Skin epidermis (tissue), 12 donors: ENCODE results near the gene VILL.
"Not testable (repeated sequence)": the region's sequence is repeated elsewhere in the genome, so short reads cannot be mapped to it uniquely, and the experiment has no call there.

Experiments used
- H3K27ac ChIP-seq, 21 experiments: fragments of 200-600 bp; sonication (generic) in 11 of 21; one replicate each; pipeline ENCODE4 v1.5.0; 2020; ENCODE audit warnings: mild to moderate bottlenecking in 3 of 21, inconsistent platforms in 2 of 21, moderate library complexity in 2 of 21
- H3K4me3 ChIP-seq, 7 experiments: fragments of 200-600 bp; sonication (generic) in 2 of 7; one replicate each; pipeline ENCODE4 v1.5.0; 2020; ENCODE audit warnings: inconsistent platforms in 2 of 7, mild to moderate bottlenecking in 2 of 7, moderate library complexity in 1 of 7

VILL gene

DNA sequence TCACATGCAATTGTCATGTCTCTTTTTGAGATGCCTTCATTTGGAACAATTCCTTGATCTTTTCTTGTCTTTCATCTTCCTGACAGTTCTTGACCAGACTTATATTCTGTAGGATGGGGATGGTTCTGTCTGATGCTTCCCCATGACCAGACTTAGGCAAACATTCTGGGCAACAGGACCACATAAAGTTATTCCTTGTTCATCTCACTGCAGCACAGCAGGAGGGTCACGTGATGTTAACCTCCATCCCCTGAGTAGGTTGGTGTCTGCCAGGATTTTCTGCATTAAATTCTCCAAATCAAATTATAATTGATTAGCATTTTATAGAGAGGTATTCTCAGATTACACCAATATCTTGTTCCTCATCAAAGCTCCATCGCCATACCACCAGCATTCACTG lies 56.2 kb downstream of the VILL start:
- Histone ChIP-seq H3K4me3 (no peak overlapping the region), H3K27ac (no peak overlapping the region)

- no peak overlapping the region for H3K4me3 ChIP-seq
- H3K27ac ChIP-seq: no peak overlapping the region
These were observed 57.3 kb downstream of the VILL start for GRCh38 chr3:38047896-38048295.

- Histone ChIP-seq H3K27ac (no peak overlapping the region), H3K4me3 (no peak overlapping the region)
These were observed 59.0 kb downstream of the VILL start for GRCh38 chr3:38049358-38050126.

GRCh38 chr3:38051131-38051530 lies 60.5 kb downstream of the VILL start:
- no peak overlapping the region for H3K27ac ChIP-seq
- H3K4me3 ChIP-seq: no peak overlapping the region

- H3K4me3 ChIP-seq, H3K27ac ChIP-seq: not testable (repeated sequence)
These were observed 62.7 kb downstream of the VILL start for GRCh38 chr3:38053286-38053685.

DNA sequence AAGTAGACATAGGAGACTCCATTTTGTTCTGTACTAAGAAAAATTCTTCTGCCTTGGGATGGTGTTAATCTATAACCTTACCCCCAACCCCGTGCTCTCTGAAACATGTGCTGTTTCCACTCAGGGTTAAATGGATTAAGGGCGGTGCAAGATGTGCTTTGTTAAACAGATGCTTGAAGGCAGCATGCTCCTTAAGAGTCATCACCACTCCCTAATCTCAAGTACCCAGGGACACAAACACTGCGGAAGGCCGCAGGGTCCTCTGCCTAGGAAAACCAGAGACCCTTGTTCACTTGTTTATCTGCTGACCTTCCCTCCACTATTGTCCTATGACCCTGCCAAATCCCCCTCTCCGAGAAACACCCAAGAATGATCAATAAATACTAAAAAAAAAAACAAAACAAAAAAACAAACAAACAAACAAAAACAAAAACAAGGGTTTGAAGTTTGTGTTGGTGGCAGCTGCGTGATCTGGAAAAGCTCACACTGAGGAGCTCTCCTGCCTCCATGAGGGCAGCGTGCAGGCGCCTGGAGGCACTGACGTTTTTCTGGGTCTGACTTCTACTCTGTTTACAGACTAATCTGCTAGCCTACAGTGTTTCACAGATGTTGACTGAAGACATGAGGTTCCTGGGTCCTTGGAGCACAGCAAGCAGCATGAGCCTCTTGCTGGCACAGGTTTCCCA lies 63.4 kb downstream of the VILL start:
- H3K4me3 ChIP-seq, H3K27ac ChIP-seq: not testable (repeated sequence)

GRCh38 chr3:38054499-38055001 lies 64.0 kb downstream of the VILL start:
- Histone ChIP-seq H3K27ac (no peak overlapping the region), H3K4me3 (no peak overlapping the region)
